Stomach (tissue), 4 donors: Measurements from ENCODE around the gene FGF14.

ENCODE experiments used
- EP300 ChIP-seq: sonication (generic); formaldehyde crosslinking; IDR thresholded peaks from one replicate; pipeline ENCODE4 v1.6.1; 2017; ENCODE audit warnings: antibody characterized with exemption
- POLR2A ChIP-seq, 4 donors: fragments of 450-650 bp; IDR thresholded peaks; one replicate each; pipeline ENCODE4 v1.6.1; 2016; ENCODE audit warnings: antibody characterized with exemption in 4 of 4, control low read depth in 2 of 4, mild to moderate bottlenecking in 1 of 4, moderate library complexity in 1 of 4
- POLR2AphosphoS5 ChIP-seq, 3 donors: sonication (generic); formaldehyde crosslinking; IDR thresholded peaks; one replicate each; pipeline ENCODE4 v1.6.1; 2016; ENCODE audit warnings: antibody characterized with exemption in 3 of 3
- TF ChIP-seq, protein P1 (sequence below), 7 experiments: fragments of 450-650 bp in 4 of 7; fragments of 200-600 bp in 3 of 7; sonication (generic) in 3 of 7; IDR thresholded peaks; one replicate each; pipeline ENCODE4 v1.5.1; 2016 to 2019; ENCODE audit warnings: antibody characterized with exemption in 7 of 7, control low read depth in 2 of 7, mild to moderate bottlenecking in 1 of 7

DNA sequence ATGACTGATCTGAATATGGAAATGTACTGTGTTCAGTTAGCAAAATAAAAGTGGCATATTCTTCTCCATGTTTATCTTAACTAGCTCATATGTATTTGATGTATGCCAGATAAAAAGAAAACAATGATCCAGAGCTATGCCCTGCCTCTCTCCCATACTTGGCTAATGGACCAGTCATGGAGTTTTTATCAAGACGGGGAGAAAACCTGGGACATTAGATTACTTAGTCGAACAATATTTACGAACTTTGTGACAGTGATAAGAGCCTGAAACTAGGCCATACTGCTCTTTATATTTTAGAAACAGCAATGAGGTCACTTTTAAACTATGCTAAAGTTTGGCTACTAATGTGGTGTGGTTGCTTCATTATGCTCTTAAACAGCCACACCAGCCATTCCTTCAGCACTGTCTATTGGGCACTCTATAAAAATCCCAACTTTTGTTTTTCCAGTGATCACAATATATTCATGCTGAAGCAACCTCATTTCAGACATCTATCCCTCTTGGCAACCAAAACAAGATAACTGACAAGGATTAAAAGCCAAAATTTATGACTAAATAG is 265.0 kb downstream of the FGF14 start:
- TF ChIP-seq, protein P1, sequence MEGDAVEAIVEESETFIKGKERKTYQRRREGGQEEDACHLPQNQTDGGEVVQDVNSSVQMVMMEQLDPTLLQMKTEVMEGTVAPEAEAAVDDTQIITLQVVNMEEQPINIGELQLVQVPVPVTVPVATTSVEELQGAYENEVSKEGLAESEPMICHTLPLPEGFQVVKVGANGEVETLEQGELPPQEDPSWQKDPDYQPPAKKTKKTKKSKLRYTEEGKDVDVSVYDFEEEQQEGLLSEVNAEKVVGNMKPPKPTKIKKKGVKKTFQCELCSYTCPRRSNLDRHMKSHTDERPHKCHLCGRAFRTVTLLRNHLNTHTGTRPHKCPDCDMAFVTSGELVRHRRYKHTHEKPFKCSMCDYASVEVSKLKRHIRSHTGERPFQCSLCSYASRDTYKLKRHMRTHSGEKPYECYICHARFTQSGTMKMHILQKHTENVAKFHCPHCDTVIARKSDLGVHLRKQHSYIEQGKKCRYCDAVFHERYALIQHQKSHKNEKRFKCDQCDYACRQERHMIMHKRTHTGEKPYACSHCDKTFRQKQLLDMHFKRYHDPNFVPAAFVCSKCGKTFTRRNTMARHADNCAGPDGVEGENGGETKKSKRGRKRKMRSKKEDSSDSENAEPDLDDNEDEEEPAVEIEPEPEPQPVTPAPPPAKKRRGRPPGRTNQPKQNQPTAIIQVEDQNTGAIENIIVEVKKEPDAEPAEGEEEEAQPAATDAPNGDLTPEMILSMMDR (IDR thresholded peaks at IDR 0.05): no peak
- TF ChIP-seq EP300: no peak
- TF ChIP-seq POLR2A (IDR thresholded peaks at IDR 0.05): no peak
- no peak for TF ChIP-seq POLR2AphosphoS5 (IDR thresholded peaks at IDR 0.05)
